GM18870 (cell line): Measurements from ENCODE around the gene CNN3.
"Not testable (repeated sequence)": the region's sequence is repeated elsewhere in the genome, so short reads cannot be mapped to it uniquely, and the experiment has no call there.

Source experiments
- ATAC-seq: cut with Tn5 transposase; IDR thresholded peaks from one replicate; pipeline ENCODE4 v1.9.1; 2021; ENCODE audit warnings: moderate library complexity; ENCODE audit not compliant: unreplicated experiment

The CNN3 gene

GRCh38 chr1:94949681-94950661 lies 23.1 kb upstream of the CNN3 start:
- ATAC-seq, result no peak

- no peak for ATAC-seq
These were observed 20.5 kb upstream of the CNN3 start for GRCh38 chr1:94947437-94947836.

GRCh38 chr1:94946886-94947285 lies 20.0 kb upstream of the CNN3 start:
- no peak for ATAC-seq

- ATAC-seq, result peak; percentile 57
These were observed 15.5 kb upstream of the CNN3 start for GRCh38 chr1:94942171-94943128.

- ATAC-seq, result not testable (repeated sequence)
These were observed 14.6 kb upstream of the CNN3 start for GRCh38 chr1:94941480-94941879.

- no peak for ATAC-seq
These were observed 13.8 kb upstream of the CNN3 start for GRCh38 chr1:94940738-94941137.

- ATAC-seq, result no peak
These were observed 10.9 kb upstream of the CNN3 start for GRCh38 chr1:94937820-94938219.

- no peak for ATAC-seq
These were observed 10.1 kb upstream of the CNN3 start for GRCh38 chr1:94936861-94937620.

GRCh38 chr1:94935476-94935875 lies 8.6 kb upstream of the CNN3 start:
- ATAC-seq, result no peak

- no peak for ATAC-seq
These were observed 8.1 kb upstream of the CNN3 start for GRCh38 chr1:94935034-94935433.

GRCh38 chr1:94934551-94934950 lies 7.6 kb upstream of the CNN3 start:
- no peak for ATAC-seq

- no peak for ATAC-seq
These were observed 4.4 kb upstream of the CNN3 start for GRCh38 chr1:94931254-94931841.

GRCh38 chr1:94929351-94930217 lies 2.7 kb upstream of the CNN3 start:
- ATAC-seq, result no peak

- ATAC-seq, result no peak
These were observed 1.5 kb upstream of the CNN3 start for GRCh38 chr1:94928293-94928939.

- ATAC-seq, result no peak
These were observed 680 bp upstream of the CNN3 start for GRCh38 chr1:94927405-94928175.

GRCh38 chr1:94926126-94926914 lies 590 bp downstream of the CNN3 start:
- peak; percentile 21 for ATAC-seq

GRCh38 chr1:94925561-94926125 lies 1.3 kb downstream of the CNN3 start:
- no peak for ATAC-seq
